Measurements from ENCODE around the gene PSMA1. TPM values are rescaled to one million over a fixed set of nuclear protein-coding genes. Genes with fewer than 3 reads are reported as not detected.

The PSMA1 gene
- polyA plus RNA-seq, 1 donor, result 101 TPM

- no peak for DNase-seq
Observed at GRCh38 chr11:14529321-14529720, 9.1 kb upstream of the PSMA1 start.

- no peak for DNase-seq
Observed at GRCh38 chr11:14522801-14523200, 2.6 kb upstream of the PSMA1 start.

- no peak for DNase-seq
Observed at GRCh38 chr11:14522245-14522644, 2.1 kb upstream of the PSMA1 start.

- DNase-seq, result no peak
Observed at GRCh38 chr11:14520747-14521151, 563 bp upstream of the PSMA1 start.

GRCh38 chr11:14519597-14519916, 629 bp downstream of the PSMA1 start:
- DNase-seq, result no peak

- no peak for DNase-seq
Observed at GRCh38 chr11:14518820-14519219, 1.4 kb downstream of the PSMA1 start.

- no peak for DNase-seq
Observed at GRCh38 chr11:14513800-14514199, 6.4 kb downstream of the PSMA1 start.

GRCh38 chr11:14506532-14506931, 13.7 kb downstream of the PSMA1 start:
- no peak for DNase-seq

- no peak for DNase-seq
Observed at GRCh38 chr11:14503023-14503422, 17.2 kb downstream of the PSMA1 start.

- DNase-seq, result no peak
Observed at GRCh38 chr11:14502039-14502438, 18.1 kb downstream of the PSMA1 start.

- peak; percentile 61 for DNase-seq
Observed at GRCh38 chr11:14500181-14500651, 20.0 kb downstream of the PSMA1 start.

- peak; percentile 96 for DNase-seq
Observed at GRCh38 chr11:14499560-14500180, 20.5 kb downstream of the PSMA1 start, which contains the start of gene COPB1. Gene COPB1, minus strand, starts transcription at chr11:14499811. Its CDS starts 883 bp downstream, at chr11:14498928.

GRCh38 chr11:14499178-14499559, 21.0 kb downstream of the PSMA1 start:
- peak; percentile 64 for DNase-seq

GRCh38 chr11:14480716-14481115, 39.5 kb downstream of the PSMA1 start:
- no peak for DNase-seq

- no peak for DNase-seq
Observed at GRCh38 chr11:14471127-14471526, 49.1 kb downstream of the PSMA1 start.

- DNase-seq, result no peak
Observed at GRCh38 chr11:14463623-14464022, 56.6 kb downstream of the PSMA1 start.

- no peak for DNase-seq
Observed at GRCh38 chr11:14460147-14460546, 60.0 kb downstream of the PSMA1 start.

GRCh38 chr11:14458377-14458776, 61.8 kb downstream of the PSMA1 start:
- DNase-seq, result no peak

- DNase-seq, result no peak
Observed at GRCh38 chr11:14455648-14456430, 64.3 kb downstream of the PSMA1 start.

Other genes starting within 250 kb of the PSMA1 start
- gene RRAS2, start 161.2 kb downstream of the PSMA1 start, polyA plus RNA-seq (ENCODE audit: insufficient read length), result 41.8 TPM
- gene COPB1, start 20.6 kb downstream of the PSMA1 start, polyA plus RNA-seq (ENCODE audit: insufficient read length), result 75.5 TPM
- 1.6 TPM for gene PDE3B, start 123.4 kb upstream of the PSMA1 start, polyA plus RNA-seq (ENCODE audit: insufficient read length)